ENCODE data around the gene CCKAR. TPM values are rescaled to one million over a fixed set of nuclear protein-coding genes. Genes with fewer than 3 reads are reported as not detected.

The CCKAR gene
- total and polyA plus RNA-seq, 2 of the 13 experiments (the other 11 are each of a cell fraction or from before 2014, with no cell fraction given) = not detected

GRCh38 chr4:26520728-26521450, 30.6 kb upstream of the CCKAR start:
- no peaks in the 10 kb centered on the region; the same call in 1 of the 2 replicates for H4K20me1 ChIP-seq (ENCODE audit: insufficient read depth, low read length)
- 31% methylated on average over 7 of the region's 7 CpGs for WGBS (ENCODE audit: low lambda C conversion rate)
- H3K27ac ChIP-seq (ENCODE audit: extremely low read length, insufficient read depth, low read length) = no peak overlapping the region
- FAIRE-seq (no peak), DNase-seq (ENCODE audit: low spot score) (no peak), ATAC-seq (no peak)
- H3K9me3 ChIP-seq (ENCODE audit: low read length) = no peaks in the 10 kb centered on the region
- no peak overlapping the region for H3K4me2 ChIP-seq (ENCODE audit: low read depth, low read length)
- no peaks in the 10 kb centered on the region for H3K4me1 ChIP-seq (ENCODE audit: insufficient read depth, low read length)
- CTCF ChIA-PET (ENCODE audit: low intra/inter-chr PET ratio, low total read pairs) = no interaction called here
- H3K36me3 ChIP-seq (replicated peaks in 1 of 2; ENCODE audit: control insufficient read depth in 1 of 2, insufficient read depth in 2 of 2, low read length in 2 of 2) = no peaks in the 10 kb centered on the region
- H3K27me3 ChIP-seq (ENCODE audit: control insufficient read depth in 1 of 2, insufficient read depth in 2 of 2, low read length in 2 of 2) = peaks cover 0 to 15% of the 10 kb centered on the region in 2 experiments; a peak in 2 of 5 replicates
- no TSS peak for BruUV-seq (replicated peaks)
- H3K9ac ChIP-seq (ENCODE audit: insufficient read depth, low read depth, low read length) = no peak overlapping the region
- H3K79me2 ChIP-seq (ENCODE audit: insufficient read depth, low read length) = no peaks in the 10 kb centered on the region
- TF ChIP-seq NCOR1 (IDR thresholded peaks at IDR 0.05; ENCODE audit: borderline replicate concordance, low read length) = no peak
- no peak for TF ChIP-seq ASH2L (IDR thresholded peaks at IDR 0.05; ENCODE audit: insufficient read length, low read depth, low read length)
- TF ChIP-seq SKIL (CRISPR knock-in tag; IDR thresholded peaks at IDR 0.05; ENCODE audit: borderline replicate concordance) = no peak
- no peak for TF ChIP-seq ZNF441 (CRISPR knock-in tag; IDR thresholded peaks at IDR 0.05; ENCODE audit: borderline replicate concordance)
- TF ChIP-seq ZFP90 (CRISPR knock-in tag; IDR thresholded peaks at IDR 0.05; ENCODE audit: borderline replicate concordance) = no peak
- no peak for TF ChIP-seq GPBP1L1 (CRISPR knock-in tag; IDR thresholded peaks at IDR 0.05)
- no peak for TF ChIP-seq ZNF670 (CRISPR knock-in tag; IDR thresholded peaks at IDR 0.05; ENCODE audit: borderline replicate concordance)
- no peak for TF ChIP-seq HOMEZ (CRISPR knock-in tag; IDR thresholded peaks at IDR 0.05; ENCODE audit: low read depth)
- no peak for TF ChIP-seq ERF (CRISPR knock-in tag; IDR thresholded peaks at IDR 0.05)
- no peak for TF ChIP-seq TOPORS (CRISPR knock-in tag; IDR thresholded peaks at IDR 0.05)
- TF ChIP-seq ISL2 (CRISPR knock-in tag; IDR thresholded peaks at IDR 0.05) = no peak
- TF ChIP-seq ELF1 (CRISPR knock-in tag; IDR thresholded peaks at IDR 0.05) = no peak
- no peak for TF ChIP-seq ZGPAT (CRISPR knock-in tag; IDR thresholded peaks at IDR 0.05)
- no peak for TF ChIP-seq KAT2B (IDR thresholded peaks at IDR 0.05; ENCODE audit: borderline replicate concordance, low read depth, low read length)
- TF ChIP-seq DNMT1 (CRISPR knock-in tag; IDR thresholded peaks at IDR 0.05) = no peak
- TF ChIP-seq ATF7-NPFF (CRISPR knock-in tag; IDR thresholded peaks at IDR 0.05; ENCODE audit: low read depth) = no peak
- no peak for TF ChIP-seq ZNF431 (CRISPR knock-in tag; IDR thresholded peaks at IDR 0.05; ENCODE audit: borderline replicate concordance, low read depth)
- TF ChIP-seq SMAD3 (CRISPR knock-in tag; IDR thresholded peaks at IDR 0.05) = no peak
- TF ChIP-seq ZMYM2 (CRISPR knock-in tag; IDR thresholded peaks at IDR 0.05) = no peak
- intact Hi-C loops (cut with micrococcal nuclease; ENCODE audit: unreplicated experiment) = no loop called here
- POLR2A ChIA-PET = no interaction called here
- no peak overlapping the region for H3K4me3 ChIP-seq (replicated peaks in 1 of 3; ENCODE audit: insufficient read depth in 1 of 3, low read depth in 2 of 3, low read length in 3 of 3)
- in situ Hi-C loops (cut with HindIII; ENCODE audit: extremely low pct_ligation_motif_present, low pct_unique_long_range_greater_than_20kb) = no loop called here
- H2AFZ ChIP-seq (ENCODE audit: low read length) = no peak overlapping the region

All from HepG2 (cell line).